GM10266 (cell line): Measurements from ENCODE around the gene TBC1D5.

ENCODE experiments used
- DNase-seq: peaks from one replicate; pipeline ENCODE4 v3.0.0; 2012; ENCODE audit errors: extremely low spot score
- TF ChIP-seq, protein P1 (sequence below): IDR thresholded peaks from 2 replicates; pipeline ENCODE4 v1.5.1; 2012; ENCODE audit warnings: mild to moderate bottlenecking, low read depth; ENCODE audit not compliant: control insufficient read depth, insufficient read depth; ENCODE audit errors: missing control alignments

The TBC1D5 gene

DNA sequence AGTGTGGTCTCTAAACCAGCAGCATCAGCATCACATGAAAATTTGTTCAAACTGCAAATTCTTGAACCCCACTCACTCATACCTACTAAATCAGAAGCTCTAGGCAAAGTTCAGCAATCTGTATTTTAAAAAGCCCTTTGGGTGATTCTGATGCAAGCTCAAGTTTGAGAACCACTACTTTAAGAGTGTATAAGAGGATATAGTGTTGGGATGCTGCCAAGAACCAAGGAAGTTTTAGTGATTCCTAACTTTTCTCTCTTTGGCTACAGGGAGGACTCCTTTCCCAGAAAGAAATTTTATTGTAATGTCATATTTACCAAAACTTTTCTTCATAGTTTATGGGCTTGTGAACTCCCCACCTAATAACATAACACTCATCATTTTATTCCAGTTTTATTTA lies 422.2 kb downstream of the TBC1D5 start:
- DNase-seq, result no peak
- TF ChIP-seq, protein P1, sequence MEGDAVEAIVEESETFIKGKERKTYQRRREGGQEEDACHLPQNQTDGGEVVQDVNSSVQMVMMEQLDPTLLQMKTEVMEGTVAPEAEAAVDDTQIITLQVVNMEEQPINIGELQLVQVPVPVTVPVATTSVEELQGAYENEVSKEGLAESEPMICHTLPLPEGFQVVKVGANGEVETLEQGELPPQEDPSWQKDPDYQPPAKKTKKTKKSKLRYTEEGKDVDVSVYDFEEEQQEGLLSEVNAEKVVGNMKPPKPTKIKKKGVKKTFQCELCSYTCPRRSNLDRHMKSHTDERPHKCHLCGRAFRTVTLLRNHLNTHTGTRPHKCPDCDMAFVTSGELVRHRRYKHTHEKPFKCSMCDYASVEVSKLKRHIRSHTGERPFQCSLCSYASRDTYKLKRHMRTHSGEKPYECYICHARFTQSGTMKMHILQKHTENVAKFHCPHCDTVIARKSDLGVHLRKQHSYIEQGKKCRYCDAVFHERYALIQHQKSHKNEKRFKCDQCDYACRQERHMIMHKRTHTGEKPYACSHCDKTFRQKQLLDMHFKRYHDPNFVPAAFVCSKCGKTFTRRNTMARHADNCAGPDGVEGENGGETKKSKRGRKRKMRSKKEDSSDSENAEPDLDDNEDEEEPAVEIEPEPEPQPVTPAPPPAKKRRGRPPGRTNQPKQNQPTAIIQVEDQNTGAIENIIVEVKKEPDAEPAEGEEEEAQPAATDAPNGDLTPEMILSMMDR, result no peak

DNA sequence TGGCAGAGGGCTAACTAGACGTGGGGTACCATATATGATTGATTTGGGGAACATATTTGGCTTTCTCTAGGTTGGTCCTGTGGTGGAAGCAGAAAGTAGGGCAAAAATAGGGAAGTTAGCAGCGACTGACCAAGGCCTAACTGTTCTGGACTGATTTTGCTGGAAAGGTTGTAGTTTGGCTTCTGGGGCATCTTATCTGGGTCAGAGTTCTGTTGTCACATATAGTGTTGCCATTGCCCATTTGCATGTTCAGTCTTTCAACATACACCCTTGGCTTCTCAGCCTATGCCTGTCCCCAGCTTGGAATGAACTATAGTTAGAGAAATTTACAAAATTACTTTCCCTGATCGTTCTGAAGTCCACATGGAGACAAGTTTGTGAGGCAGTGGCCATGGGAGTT lies 426.5 kb downstream of the TBC1D5 start:
- TF ChIP-seq, protein P1, result no peak
- no peak for DNase-seq

DNA sequence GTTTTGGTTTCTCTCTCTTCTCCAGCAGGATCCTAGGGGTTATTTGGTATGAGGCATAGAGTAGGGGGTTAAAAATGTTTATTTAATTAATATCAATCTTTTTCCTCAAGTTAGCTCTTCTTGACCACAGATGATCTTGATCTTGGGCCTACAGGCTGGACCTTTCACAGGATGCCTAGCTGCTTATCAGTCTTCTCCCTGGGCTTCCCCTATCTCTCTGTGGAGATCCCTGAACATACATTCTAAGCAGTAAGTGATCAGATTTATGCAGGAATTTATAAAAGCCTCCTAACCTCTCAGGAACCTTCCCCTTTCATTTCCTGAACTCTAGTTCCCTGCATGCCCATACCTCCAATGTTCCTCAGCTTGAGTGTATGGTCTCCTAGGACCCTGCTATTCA lies 428.3 kb downstream of the TBC1D5 start:
- DNase-seq, result no peak
- TF ChIP-seq, protein P1, result no peak

DNA sequence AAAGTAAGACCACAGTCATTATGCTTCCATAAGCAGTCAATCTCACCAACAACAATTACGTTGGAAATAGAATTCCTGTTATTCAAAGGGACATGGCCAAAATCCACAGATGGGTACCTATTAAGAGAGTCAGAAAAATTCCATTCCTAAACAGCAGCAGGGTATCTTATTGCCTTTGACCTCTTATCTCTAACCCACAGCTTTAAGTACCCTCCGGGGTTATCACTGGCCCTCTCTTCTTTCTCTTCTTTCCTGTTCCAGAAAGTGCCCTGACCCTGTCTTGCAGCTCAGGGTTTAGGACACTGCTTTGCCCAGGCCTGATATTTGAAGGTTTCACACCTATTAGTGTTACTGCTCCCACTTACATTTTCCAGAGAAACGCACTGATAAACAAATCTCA lies 428.7 kb downstream of the TBC1D5 start:
- no peak for DNase-seq
- TF ChIP-seq, protein P1, result no peak

DNA sequence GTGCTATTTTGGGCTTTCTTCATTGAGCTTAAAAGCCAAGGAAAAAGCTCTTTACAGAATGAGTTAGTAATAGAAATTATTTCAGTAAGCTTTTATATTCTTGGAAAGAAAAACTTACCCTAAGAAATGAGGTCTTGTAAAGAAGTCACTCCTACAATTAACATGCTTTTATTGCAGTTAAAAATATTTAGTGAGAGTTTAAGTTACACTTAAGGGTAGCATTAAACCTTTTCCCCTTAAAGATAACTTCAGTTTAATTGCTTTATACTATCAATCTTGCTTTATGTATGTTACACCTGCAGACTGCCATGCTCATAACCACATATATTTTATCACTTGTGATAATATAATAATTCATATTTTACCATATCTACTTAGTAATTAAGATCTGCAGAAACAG lies 431.4 kb downstream of the TBC1D5 start:
- TF ChIP-seq, protein P1, result no peak
- no peak for DNase-seq

DNA sequence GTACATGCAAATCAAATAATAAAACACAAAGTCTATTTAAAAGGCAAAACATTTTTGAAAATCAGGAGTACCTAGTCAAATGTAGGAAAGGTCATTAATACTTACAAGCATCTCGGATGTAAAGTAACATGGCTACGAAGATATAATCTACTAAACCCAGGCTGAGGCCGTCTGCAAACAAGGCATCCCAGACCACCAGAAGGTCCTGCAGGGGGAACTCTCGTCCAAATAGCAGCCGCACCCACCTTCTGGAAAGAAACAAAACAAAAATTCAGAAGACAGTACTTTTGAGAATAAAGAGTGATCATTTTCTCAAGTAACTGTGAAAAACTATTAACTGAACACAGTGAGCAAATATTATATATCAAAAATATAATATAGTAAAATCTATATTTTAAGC lies 434.5 kb downstream of the TBC1D5 start:
- TF ChIP-seq, protein P1, result no peak
- DNase-seq, result no peak

DNA sequence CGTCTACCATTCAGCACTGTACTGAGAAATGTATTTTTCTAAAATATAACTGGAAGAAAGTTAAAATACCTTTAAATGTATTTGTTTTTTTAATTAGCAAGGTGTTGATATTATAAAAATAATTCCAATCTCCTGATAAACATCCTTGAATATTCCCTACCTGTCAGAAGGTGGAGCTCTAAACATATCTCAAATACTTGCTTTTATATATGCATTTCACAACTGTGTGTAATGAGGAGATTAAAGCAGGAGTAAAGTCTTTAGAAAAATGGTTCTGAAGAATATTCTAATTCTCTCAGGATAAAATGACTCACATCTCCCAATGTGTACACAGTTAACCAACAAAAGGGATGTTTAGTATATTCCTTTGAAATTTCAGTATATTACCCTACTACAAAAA lies 434.9 kb downstream of the TBC1D5 start:
- no peak for DNase-seq

More for the DNA sequence above, 434.9 kb downstream of the TBC1D5 start:
- TF ChIP-seq, protein P1, result no peak
